PC-9 (cell line): ENCODE data around the gene RUNX2. TPM values are rescaled to one million over a fixed set of nuclear protein-coding genes. Genes with fewer than 3 reads are reported as not detected.
A peak's percentile ranks its signal among the peaks of the same experiment; 100 is the strongest.

Experiments
- BruUV-seq: library from RNA; stranded (reverse); fragments of 400-500 nt; replicated peaks from 2 replicates; lab custom pipeline; 2021; lab: Mats Ljungman, UMichigan
- CTCF ChIA-PET: fragments of 300-600 bp; sonication (Branson Sonifier 250); formaldehyde crosslinking; loops from one replicate; lab custom pipeline; 2022; ENCODE audit warnings: antibody characterized with exemption; lab: Charles Lee
- POLR2A ChIA-PET: fragments of 300-600 bp; sonication (Branson Sonifier 250); formaldehyde crosslinking; loops from one replicate; lab custom pipeline; 2022; ENCODE audit warnings: antibody characterized with exemption; ENCODE audit not compliant: unreplicated experiment; lab: Charles Lee
- DNase-seq, 2 experiments: peaks; one replicate each; pipeline versions ENCODE4 v3.0.0 to v3.0.0-alpha.2; 2015 to 2022; ENCODE audit warnings: mixed read lengths in 1 of 2
- H2AFZ ChIP-seq: fragments of 200-600 bp; sonication (generic); 2 replicates; pipeline ENCODE4 v1.8.1; 2017; ENCODE audit warnings: antibody characterized with exemption
- H3F3A ChIP-seq: fragments of 200-600 bp; sonication (generic); 2 replicates; pipeline ENCODE4 v1.8.1; 2017; ENCODE audit warnings: antibody characterized with exemption, mild to moderate bottlenecking, low read depth; ENCODE audit not compliant: insufficient read depth
- H3K27ac ChIP-seq: fragments of 200-600 bp; sonication (generic); 2 replicates; pipeline ENCODE4 v1.6.1; 2016; ENCODE audit warnings: mixed run types
- H3K27me3 ChIP-seq: fragments of 200-600 bp; sonication (generic); 2 replicates; pipeline ENCODE4 v1.6.1; 2016; ENCODE audit warnings: low read depth, mixed run types; ENCODE audit not compliant: insufficient read depth
- H3K36me3 ChIP-seq: fragments of 200-600 bp; sonication (generic); 2 replicates; pipeline ENCODE4 v1.6.1; 2016; ENCODE audit warnings: low read depth, mixed run types
- H3K4me1 ChIP-seq: fragments of 200-600 bp; sonication (generic); replicated peaks from 2 replicates; pipeline ENCODE4 v1.6.1; 2016; ENCODE audit warnings: mixed run types; ENCODE audit not compliant: insufficient read depth
- H3K4me2 ChIP-seq: fragments of 200-600 bp; sonication (generic); 2 replicates; pipeline ENCODE4 v1.6.1; 2017; ENCODE audit warnings: mixed run types
- H3K4me3 ChIP-seq: fragments of 200-600 bp; sonication (generic); 2 replicates; pipeline ENCODE4 v1.6.1; 2016; ENCODE audit warnings: mixed run types
- H3K79me2 ChIP-seq: fragments of 200-600 bp; sonication (generic); 2 replicates; pipeline ENCODE4 v1.6.1; 2017; ENCODE audit warnings: low read depth, mixed run types
- H3K9me2 ChIP-seq: fragments of 200-600 bp; sonication (generic); 2 replicates; pipeline ENCODE4 v1.8.1; 2017; ENCODE audit warnings: mild to moderate bottlenecking; ENCODE audit not compliant: insufficient read depth
- H3K9me3 ChIP-seq: fragments of 200-600 bp; sonication (generic); 2 replicates; pipeline ENCODE4 v1.8.1; 2016; ENCODE audit warnings: low read depth; ENCODE audit not compliant: insufficient read depth
- H4K20me1 ChIP-seq: fragments of 200-600 bp; sonication (generic); 2 replicates; pipeline ENCODE4 v1.8.1; 2017; ENCODE audit not compliant: insufficient read depth
- EZH2 ChIP-seq: fragments of 200-600 bp; sonication (generic); IDR thresholded peaks from 2 replicates; pipeline ENCODE4 v1.8.0; 2017; ENCODE audit warnings: antibody characterized with exemption, low read depth
- intact Hi-C: fragments of 100-400 bp; cut with micrococcal nuclease; formaldehyde crosslinking; loops from one replicate; pipeline ENCODE4 v1.10.0; 2022; ENCODE audit not compliant: unreplicated experiment
- total RNA-seq: library from RNA; stranded (reverse); gene quantifications from 2 replicates; pipeline ENCODE4 v1.2.3, GENCODE V29; 2021
- TF ChIP-seq, protein P1 (sequence below): fragments of 200-600 bp; sonication (generic); conservative IDR thresholded peaks from 2 replicates; pipeline ENCODE4 v1.6.1; 2017; ENCODE audit warnings: mixed run types, antibody characterized with exemption, mild to moderate bottlenecking, moderate library complexity

Gene RUNX2
- total RNA-seq, 1 experiment from 2014 or later, result 12.5 TPM

GRCh38 chr6:45590696-45591184 is 262.6 kb downstream of the RUNX2 start:
- Histone ChIP-seq H3K9me3 (no peaks in the 10 kb centered on the region), H4K20me1 (no peaks in the 10 kb centered on the region), H3K79me2 (no peaks in the 10 kb centered on the region), H2AFZ (0 out of 2 replicates have a peak overlapping the region, but pooled peaks have one; percentile 9), H3K4me3 (no peak overlapping the region), H3K4me1 (peaks cover 62% of the 10 kb centered on the region), H3K27me3 (no peaks in the 10 kb centered on the region), H3K4me2 (peak overlapping the region; percentile 64), H3K36me3 (no peaks in the 10 kb centered on the region), H3F3A (peaks cover 30% of the 10 kb centered on the region), H3K27ac (peak overlapping the region; percentile 88), H3K9me2 (no peaks in the 10 kb centered on the region)
- no TSS peak for BruUV-seq
- DNase-seq, result no peak
- intact Hi-C loops, result loop anchor here (1.0 to 5.0 kb wide), 2 partner anchors 18 to 168 kb away; no protein-coding TSS in a partner anchor
- CTCF ChIA-PET, result interaction anchor here (0.5 kb wide), 1 partner anchor 8 kb away, joined by 4 read pairs; no protein-coding TSS in a partner anchor
- TF ChIP-seq EZH2, result no peak
- TF ChIP-seq, protein P1, sequence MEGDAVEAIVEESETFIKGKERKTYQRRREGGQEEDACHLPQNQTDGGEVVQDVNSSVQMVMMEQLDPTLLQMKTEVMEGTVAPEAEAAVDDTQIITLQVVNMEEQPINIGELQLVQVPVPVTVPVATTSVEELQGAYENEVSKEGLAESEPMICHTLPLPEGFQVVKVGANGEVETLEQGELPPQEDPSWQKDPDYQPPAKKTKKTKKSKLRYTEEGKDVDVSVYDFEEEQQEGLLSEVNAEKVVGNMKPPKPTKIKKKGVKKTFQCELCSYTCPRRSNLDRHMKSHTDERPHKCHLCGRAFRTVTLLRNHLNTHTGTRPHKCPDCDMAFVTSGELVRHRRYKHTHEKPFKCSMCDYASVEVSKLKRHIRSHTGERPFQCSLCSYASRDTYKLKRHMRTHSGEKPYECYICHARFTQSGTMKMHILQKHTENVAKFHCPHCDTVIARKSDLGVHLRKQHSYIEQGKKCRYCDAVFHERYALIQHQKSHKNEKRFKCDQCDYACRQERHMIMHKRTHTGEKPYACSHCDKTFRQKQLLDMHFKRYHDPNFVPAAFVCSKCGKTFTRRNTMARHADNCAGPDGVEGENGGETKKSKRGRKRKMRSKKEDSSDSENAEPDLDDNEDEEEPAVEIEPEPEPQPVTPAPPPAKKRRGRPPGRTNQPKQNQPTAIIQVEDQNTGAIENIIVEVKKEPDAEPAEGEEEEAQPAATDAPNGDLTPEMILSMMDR, result no peak
- POLR2A ChIA-PET, result interaction anchor here (0.6 kb wide), 1 partner anchor 72 kb away, joined by 4 read pairs; no protein-coding TSS in a partner anchor

DNA sequence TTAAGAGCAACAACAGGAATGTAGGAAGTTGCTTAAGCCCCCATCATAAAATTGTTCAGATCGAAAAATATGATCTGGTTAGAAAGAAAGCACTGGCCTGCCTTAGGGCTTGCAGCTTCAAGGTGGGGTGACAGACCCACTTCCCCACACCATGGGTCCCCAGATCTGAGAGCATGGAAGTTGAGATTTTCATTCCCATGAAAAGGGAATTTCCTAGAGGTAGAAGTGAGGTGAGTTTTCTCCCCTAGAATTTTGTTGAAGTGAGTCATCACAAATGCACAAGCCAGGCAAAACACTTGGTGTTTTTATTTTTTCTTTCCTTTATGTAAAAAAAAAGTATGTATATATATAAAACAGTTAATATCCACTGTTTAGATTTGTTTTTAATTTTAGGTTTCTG is 263.2 kb downstream of the RUNX2 start:
- intact Hi-C loops, result loop anchor here (1.0 to 5.0 kb wide), 2 partner anchors 17 to 169 kb away; no protein-coding TSS in a partner anchor
- ChIA-PET CTCF (no interaction called here), POLR2A (no interaction called here)

DNA sequence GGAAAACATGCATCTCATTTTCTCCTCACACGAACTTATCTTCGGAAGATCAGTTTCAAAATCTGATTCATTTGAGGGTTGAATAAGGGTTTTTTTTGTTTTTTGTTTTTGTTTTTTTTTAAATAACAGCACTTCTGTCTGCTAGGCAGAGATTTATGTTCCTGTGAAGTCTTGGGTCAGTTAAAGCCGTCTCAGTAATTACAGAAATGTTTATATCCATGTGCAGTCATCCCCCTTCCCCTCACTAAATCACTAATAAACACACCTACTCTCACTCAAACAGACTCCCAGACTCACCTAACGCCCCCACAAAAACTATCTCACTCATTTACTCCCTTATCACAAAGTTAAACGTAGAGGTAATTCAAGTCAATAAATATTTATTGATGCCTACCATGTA is 263.8 kb downstream of the RUNX2 start:
- POLR2A ChIA-PET, result no interaction called here
- peak overlapping the region; percentile 64 for H3K4me2 ChIP-seq
- TF ChIP-seq, protein P1, result no peak
- no peak for TF ChIP-seq EZH2
- no TSS peak for BruUV-seq
- H3K36me3 ChIP-seq, result no peaks in the 10 kb centered on the region
- H4K20me1 ChIP-seq, result no peaks in the 10 kb centered on the region
- no peaks in the 10 kb centered on the region for H3K27me3 ChIP-seq
- H3K79me2 ChIP-seq, result no peaks in the 10 kb centered on the region
- CTCF ChIA-PET, result no interaction called here
- H3K4me1 ChIP-seq, result peaks cover 55% of the 10 kb centered on the region
- H3K9me3 ChIP-seq, result no peaks in the 10 kb centered on the region
- intact Hi-C loops, result loop anchor here (1.0 to 5.0 kb wide), 2 partner anchors 16 to 170 kb away; no protein-coding TSS in a partner anchor
- no peak for DNase-seq
- H3F3A ChIP-seq, result peaks cover 27% of the 10 kb centered on the region
- peak overlapping the region; percentile 88; the same call in 1 of the 2 replicates for H3K27ac ChIP-seq
- no peak overlapping the region for H2AFZ ChIP-seq
- no peaks in the 10 kb centered on the region for H3K9me2 ChIP-seq
- H3K4me3 ChIP-seq, result no peak overlapping the region

More for the DNA sequence above, 263.2 kb downstream of the RUNX2 start:
- no peaks in the 10 kb centered on the region for H4K20me1 ChIP-seq
- H2AFZ ChIP-seq, result no peak overlapping the region
- no peaks in the 10 kb centered on the region for H3K9me2 ChIP-seq
- peak overlapping the region; percentile 88 for H3K27ac ChIP-seq
- TF ChIP-seq, protein P1, result no peak
- no peak for TF ChIP-seq EZH2
- no peaks in the 10 kb centered on the region for H3K27me3 ChIP-seq
- no peaks in the 10 kb centered on the region for H3K36me3 ChIP-seq
- no peak overlapping the region for H3K4me3 ChIP-seq
- DNase-seq, result peak in 1 of 2 experiments; percentile 41
- peak overlapping the region; percentile 64 for H3K4me2 ChIP-seq
- H3F3A ChIP-seq, result peaks cover 30% of the 10 kb centered on the region
- no TSS peak for BruUV-seq
- peaks cover 60% of the 10 kb centered on the region for H3K4me1 ChIP-seq
- H3K79me2 ChIP-seq, result no peaks in the 10 kb centered on the region
- no peaks in the 10 kb centered on the region for H3K9me3 ChIP-seq
